HG02678 (cell line): Measurements from ENCODE around the gene RIMS1.
A peak's percentile ranks its signal among the peaks of the same experiment; 100 is the strongest.

Experiments used
- ATAC-seq: cut with Tn5 transposase; IDR thresholded peaks from one replicate; pipeline ENCODE4 v1.9.1; 2021; ENCODE audit warnings: mild to moderate bottlenecking, moderate library complexity; ENCODE audit not compliant: unreplicated experiment

RIMS1 gene

GRCh38 chr6:72216222-72217068, 330.1 kb downstream of the RIMS1 start:
- no peak for ATAC-seq

GRCh38 chr6:72217626-72218025, 331.3 kb downstream of the RIMS1 start:
- ATAC-seq = no peak

GRCh38 chr6:72218125-72218524, 331.8 kb downstream of the RIMS1 start:
- peak; percentile 62 for ATAC-seq

- no peak for ATAC-seq
Measured at GRCh38 chr6:72219536-72219935, 333.2 kb downstream of the RIMS1 start.

- ATAC-seq = no peak
Measured at GRCh38 chr6:72238021-72238420, 351.7 kb downstream of the RIMS1 start.

- ATAC-seq = no peak
Measured at GRCh38 chr6:72238900-72239299, 352.6 kb downstream of the RIMS1 start.

- no peak for ATAC-seq
Measured at GRCh38 chr6:72245565-72245964, 359.2 kb downstream of the RIMS1 start.

- no peak for ATAC-seq
Measured at GRCh38 chr6:72246926-72247325, 360.6 kb downstream of the RIMS1 start.

GRCh38 chr6:72248621-72249020, 362.3 kb downstream of the RIMS1 start:
- ATAC-seq = no peak

- no peak for ATAC-seq
Measured at GRCh38 chr6:72250664-72251063, 364.3 kb downstream of the RIMS1 start.

GRCh38 chr6:72260489-72260888, 374.1 kb downstream of the RIMS1 start:
- ATAC-seq = no peak

GRCh38 chr6:72261554-72261953, 375.2 kb downstream of the RIMS1 start:
- ATAC-seq = no peak

GRCh38 chr6:72262254-72262653, 375.9 kb downstream of the RIMS1 start:
- no peak for ATAC-seq

- ATAC-seq = no peak
Measured at GRCh38 chr6:72267470-72267869, 381.1 kb downstream of the RIMS1 start.

- ATAC-seq = no peak
Measured at GRCh38 chr6:72271531-72271930, 385.2 kb downstream of the RIMS1 start.

GRCh38 chr6:72272958-72273357, 386.6 kb downstream of the RIMS1 start:
- ATAC-seq = no peak

- ATAC-seq = no peak
Measured at GRCh38 chr6:72275888-72276287, 389.5 kb downstream of the RIMS1 start.

GRCh38 chr6:72282201-72282600, 395.9 kb downstream of the RIMS1 start:
- ATAC-seq = no peak

GRCh38 chr6:72283571-72283970, 397.2 kb downstream of the RIMS1 start:
- no peak for ATAC-seq

GRCh38 chr6:72286911-72287311, 400.6 kb downstream of the RIMS1 start:
- ATAC-seq = no peak

GRCh38 chr6:72287801-72288200, 401.5 kb downstream of the RIMS1 start:
- no peak for ATAC-seq

GRCh38 chr6:72288592-72288991, 402.2 kb downstream of the RIMS1 start:
- ATAC-seq = no peak

GRCh38 chr6:72290620-72291019, 404.3 kb downstream of the RIMS1 start:
- ATAC-seq = no peak
